Kidney epithelial cell (primary cell): ENCODE results near the gene MGLL. TPM values are rescaled to one million over a fixed set of nuclear protein-coding genes. Genes with fewer than 3 reads are reported as not detected.
A peak's percentile ranks its signal among the peaks of the same experiment; 100 is the strongest.

ENCODE experiments used
- DNase-seq: peaks from one replicate; pipeline ENCODE4 v3.0.0-alpha.2; 2010; ENCODE audit warnings: low read depth
- H3K27me3 ChIP-seq: 2 replicates; pipeline ENCODE4 v1.6.0; 2011; ENCODE audit warnings: low read length; ENCODE audit not compliant: control insufficient read depth, insufficient read depth
- H3K36me3 ChIP-seq: 2 replicates; pipeline ENCODE4 v1.5.1; 2011; ENCODE audit warnings: low read length; ENCODE audit not compliant: control insufficient read depth, insufficient read depth
- H3K4me3 ChIP-seq: 2 replicates; pipeline ENCODE4 v1.5.1; 2011; ENCODE audit warnings: low read depth, mild to moderate bottlenecking, control low read depth, low read length
- total RNA-seq: library from RNA; depleted of rRNA; stranded (reverse); fragments of >200 nt; gene quantifications from 2 replicates; pipeline ENCODE4 v1.2.3, GENCODE V29; 2015
- TF ChIP-seq, protein P1 (sequence below): IDR thresholded peaks from 2 replicates; pipeline ENCODE4 v1.5.1; 2011; ENCODE audit warnings: mild to moderate bottlenecking, moderate library complexity, low read length, control low read depth, inconsistent platforms; ENCODE audit not compliant: insufficient read depth, poor library complexity, severe bottlenecking

The MGLL gene
- total RNA-seq, 1 donor from 2014 or later: 71.8 TPM

DNA sequence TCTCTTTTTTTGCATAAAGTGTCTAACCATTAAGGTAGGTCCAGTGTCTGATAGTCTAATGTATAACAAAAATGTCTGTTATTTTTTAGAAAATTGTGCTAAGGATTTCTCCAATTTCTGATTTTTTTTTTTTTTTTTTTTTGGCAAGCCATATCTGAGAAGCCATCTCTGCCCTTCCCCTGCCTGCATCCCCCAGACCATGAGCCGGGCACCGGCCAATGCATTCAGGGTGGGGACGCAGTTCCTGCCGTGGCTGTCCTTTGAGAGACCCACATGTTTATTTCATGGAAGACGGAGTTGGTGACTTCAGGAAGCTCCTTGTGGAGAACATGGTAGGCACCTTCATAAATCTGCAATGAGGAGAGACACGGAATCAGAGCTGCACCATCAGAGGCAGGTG, 130.3 kb downstream of the MGLL start:
- TF ChIP-seq, protein P1, sequence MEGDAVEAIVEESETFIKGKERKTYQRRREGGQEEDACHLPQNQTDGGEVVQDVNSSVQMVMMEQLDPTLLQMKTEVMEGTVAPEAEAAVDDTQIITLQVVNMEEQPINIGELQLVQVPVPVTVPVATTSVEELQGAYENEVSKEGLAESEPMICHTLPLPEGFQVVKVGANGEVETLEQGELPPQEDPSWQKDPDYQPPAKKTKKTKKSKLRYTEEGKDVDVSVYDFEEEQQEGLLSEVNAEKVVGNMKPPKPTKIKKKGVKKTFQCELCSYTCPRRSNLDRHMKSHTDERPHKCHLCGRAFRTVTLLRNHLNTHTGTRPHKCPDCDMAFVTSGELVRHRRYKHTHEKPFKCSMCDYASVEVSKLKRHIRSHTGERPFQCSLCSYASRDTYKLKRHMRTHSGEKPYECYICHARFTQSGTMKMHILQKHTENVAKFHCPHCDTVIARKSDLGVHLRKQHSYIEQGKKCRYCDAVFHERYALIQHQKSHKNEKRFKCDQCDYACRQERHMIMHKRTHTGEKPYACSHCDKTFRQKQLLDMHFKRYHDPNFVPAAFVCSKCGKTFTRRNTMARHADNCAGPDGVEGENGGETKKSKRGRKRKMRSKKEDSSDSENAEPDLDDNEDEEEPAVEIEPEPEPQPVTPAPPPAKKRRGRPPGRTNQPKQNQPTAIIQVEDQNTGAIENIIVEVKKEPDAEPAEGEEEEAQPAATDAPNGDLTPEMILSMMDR: no peak
- no peak overlapping the region for H3K4me3 ChIP-seq

DNA sequence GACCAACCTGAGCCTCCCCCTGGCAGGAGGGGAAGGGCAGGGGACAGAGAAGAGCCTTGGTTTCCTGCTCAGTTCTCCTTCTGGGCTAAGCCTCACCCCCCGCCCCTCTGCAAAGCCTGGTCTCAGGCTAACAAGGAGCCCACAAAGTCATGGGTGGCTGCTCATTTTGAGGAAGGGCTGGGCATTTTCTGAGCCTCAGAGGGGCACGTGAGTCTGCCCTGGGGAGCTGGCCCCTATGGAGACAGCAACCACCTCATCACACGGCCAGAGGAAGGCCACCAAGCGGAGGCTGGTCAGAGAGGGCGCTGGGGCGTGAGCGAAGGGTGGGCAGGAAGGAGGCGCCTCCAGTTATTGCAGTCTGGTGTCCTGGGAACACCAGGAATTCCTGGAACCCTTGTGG, 130.8 kb downstream of the MGLL start:
- no peaks in the 10 kb centered on the region for H3K27me3 ChIP-seq
- DNase-seq: no peak

More for the DNA sequence above, 130.3 kb downstream of the MGLL start:
- Histone ChIP-seq H3K27me3 (no peaks in the 10 kb centered on the region), H3K36me3 (peaks cover 1% of the 10 kb centered on the region)
- no peak for DNase-seq

DNA sequence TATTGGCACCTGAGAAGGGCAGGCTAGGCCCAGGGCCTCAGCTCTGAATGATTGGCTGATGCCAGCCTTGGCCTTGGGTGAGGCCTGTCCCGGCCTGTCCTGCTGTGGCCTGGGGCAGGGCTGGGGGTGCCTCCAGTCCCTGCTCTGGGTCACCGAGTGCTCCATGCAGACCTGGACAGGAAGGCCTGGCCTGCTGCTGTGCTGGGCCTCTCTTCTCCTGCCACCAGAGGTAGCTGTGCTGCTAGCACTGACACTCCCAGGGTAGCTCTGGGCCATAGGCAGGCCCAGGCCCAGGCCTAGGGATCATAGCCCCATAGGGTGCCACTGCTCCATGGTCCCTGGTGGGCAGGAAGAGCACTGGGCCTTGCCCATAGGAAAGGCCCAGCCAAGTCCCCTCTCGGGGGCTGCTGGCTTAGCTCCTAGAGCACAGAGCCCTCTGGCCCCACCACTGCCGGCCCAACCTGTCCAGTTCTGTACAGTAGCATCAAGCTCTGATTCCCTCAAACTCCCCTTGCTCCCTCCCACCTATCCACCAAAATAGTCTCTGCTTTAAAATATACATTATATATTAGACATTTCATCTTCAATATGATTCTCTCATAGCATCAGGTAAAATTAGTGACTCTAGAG, 131.4 kb downstream of the MGLL start:
- TF ChIP-seq, protein P1: peak; percentile 79
- peaks cover 1% of the 10 kb centered on the region for H3K36me3 ChIP-seq
- no peaks in the 10 kb centered on the region for H3K27me3 ChIP-seq
- no peak for DNase-seq
- H3K4me3 ChIP-seq: no peak overlapping the region

More for the DNA sequence above, 130.8 kb downstream of the MGLL start:
- no peak overlapping the region for H3K4me3 ChIP-seq
- TF ChIP-seq, protein P1: no peak
- peaks cover 1% of the 10 kb centered on the region for H3K36me3 ChIP-seq

DNA sequence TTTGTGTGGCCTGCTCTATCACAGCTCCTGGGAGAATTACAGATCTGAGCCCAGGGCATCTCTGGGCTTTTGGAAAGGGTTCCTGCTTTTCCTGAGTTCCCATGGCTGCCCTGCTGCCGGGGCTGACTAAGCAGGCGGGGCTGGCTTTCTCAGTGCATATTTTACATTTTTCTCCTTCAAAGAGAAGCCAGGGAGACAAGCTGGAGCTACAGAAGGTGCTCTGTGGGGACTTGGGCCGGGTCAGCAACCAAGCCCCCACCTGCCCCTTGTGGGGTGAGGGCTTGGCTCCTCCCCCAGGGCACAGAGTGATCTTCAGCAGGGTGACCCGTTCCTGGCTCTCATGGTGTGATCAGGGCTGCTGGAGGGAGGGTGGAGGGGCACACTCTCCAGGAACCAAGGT, 132.2 kb downstream of the MGLL start:
- no peak for DNase-seq
- Histone ChIP-seq H3K4me3 (no peak overlapping the region), H3K27me3 (no peaks in the 10 kb centered on the region), H3K36me3 (peaks cover 1% of the 10 kb centered on the region)
- TF ChIP-seq, protein P1: no peak

DNA sequence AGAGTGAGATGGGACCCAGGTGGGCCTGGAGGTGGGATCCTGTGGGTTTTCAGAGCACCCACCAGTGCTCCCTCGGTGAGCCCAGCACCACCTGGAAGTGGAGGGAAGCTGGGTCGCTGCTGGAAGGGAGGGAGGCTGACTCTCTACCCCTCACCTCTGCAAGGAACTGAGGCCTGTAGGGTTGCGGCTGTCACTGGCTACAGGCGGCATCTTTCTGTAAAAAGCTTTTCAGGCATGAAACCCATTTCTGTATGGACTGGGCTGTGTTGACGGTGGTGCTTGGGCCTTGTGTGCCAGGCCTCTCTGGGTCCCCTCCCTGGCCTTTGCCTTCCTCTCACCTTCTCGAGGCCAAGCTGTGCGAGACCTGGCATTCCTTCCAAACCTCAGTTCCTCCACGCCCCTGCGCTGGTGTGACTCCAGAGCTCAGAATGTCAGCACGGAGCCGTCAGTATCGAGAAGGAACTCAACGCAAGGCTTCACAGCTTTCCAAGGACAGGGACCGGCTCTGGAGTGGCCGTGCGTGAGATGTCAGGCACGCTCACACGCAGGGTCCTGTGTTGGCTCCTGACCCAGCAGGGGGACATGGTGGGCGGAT, 133.0 kb downstream of the MGLL start:
- Histone ChIP-seq H3K4me3 (no peak overlapping the region), H3K27me3 (no peaks in the 10 kb centered on the region), H3K36me3 (no peaks in the 10 kb centered on the region)
- DNase-seq: no peak
- TF ChIP-seq, protein P1: no peak
